ENCODE results near the gene ELL3. TPM values are rescaled to one million over a fixed set of nuclear protein-coding genes. Genes with fewer than 3 reads are reported as not detected.
"Not testable (repeated sequence)": the region's sequence is repeated elsewhere in the genome, so short reads cannot be mapped to it uniquely, and the experiment has no call there.

Gene ELL3
- total RNA-seq, 1 donor from 2014 or later, result 5.9 TPM

DNA sequence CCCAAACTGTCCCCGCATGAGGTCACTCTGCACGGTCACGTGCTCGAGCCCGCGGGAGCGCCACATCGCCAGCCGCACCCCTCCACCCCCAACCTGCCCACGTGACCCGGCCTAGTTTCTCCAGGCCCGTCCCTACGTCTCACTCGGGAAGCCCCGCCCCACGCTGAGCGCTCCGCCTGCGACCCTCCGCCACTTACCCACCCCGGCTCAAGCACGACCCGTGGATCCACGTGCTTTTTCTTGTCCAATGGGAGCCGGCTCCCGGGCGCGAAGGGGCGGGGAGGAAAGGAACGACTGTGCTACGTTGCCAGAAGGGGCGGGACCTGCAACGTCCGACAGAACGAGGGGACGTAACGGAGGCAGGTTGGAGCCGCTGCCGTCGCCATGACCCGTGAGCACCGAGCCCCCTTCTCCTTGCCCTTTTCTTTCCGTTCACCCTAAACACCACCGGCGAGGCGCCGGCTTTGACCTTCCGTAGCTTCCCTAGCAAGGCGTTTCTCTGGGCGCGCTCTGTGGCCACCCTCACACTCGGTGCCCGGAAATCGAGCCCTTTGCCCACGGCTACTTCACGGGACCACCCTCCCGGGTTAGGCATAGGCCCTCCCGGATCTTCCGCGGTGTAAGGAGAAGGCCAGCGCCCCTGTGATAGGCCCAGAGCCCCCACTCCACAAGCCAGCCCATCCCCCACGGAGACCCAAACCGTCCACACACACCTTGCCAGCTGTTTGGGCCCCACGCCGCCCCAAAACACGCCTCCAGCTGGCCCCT lies 15.4 kb upstream of the ELL3 start, which contains the start of gene SERF2:
Gene SERF2 (plus strand): TSS at position 328 of the 768 bp plus-strand sequence. CDS start 57 bp downstream, at position 385.
- peak; percentile 95 for DNase-seq (ENCODE audit: low read depth)

DNA sequence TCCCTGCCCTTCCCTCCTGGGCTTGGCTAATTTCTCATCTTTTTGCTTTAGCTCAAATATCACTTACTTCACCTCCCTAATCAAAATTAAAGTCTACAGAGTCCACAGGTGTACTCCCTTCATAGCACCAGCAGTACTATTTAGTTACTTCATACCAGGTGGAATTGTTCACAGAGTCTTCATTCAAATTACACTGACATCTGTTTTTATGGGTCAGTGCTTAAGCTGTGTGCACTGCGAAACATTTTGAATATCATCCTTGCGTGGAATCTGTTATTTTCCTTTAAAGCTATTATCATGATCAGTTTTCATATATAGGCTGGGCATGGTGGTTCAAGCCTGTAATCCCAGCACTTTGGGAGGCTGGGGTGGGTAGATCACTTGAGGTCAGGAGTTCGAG lies 12.6 kb upstream of the ELL3 start:
- no peak for DNase-seq (ENCODE audit: low read depth)

DNA sequence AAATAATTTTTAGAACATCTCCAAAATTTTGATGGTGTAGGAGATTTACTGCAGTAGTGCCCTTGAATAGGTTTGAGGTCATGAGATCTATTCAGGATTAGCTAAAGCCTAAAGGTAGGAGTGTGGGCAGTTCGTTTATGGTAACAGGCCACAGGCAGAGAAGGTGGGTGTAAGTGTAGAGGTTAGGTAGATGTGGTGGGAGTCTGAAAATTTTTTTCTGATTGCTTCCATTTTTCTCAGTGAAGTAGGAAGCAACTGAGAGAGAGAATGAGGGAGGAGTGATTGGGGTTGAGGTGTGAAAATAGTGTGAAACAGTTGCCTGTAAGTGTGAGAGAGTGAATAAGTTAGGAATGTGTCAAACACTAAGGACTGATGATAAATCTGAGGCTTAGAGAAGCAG lies 2.2 kb upstream of the ELL3 start:
- no peak for DNase-seq (ENCODE audit: low read depth)

DNA sequence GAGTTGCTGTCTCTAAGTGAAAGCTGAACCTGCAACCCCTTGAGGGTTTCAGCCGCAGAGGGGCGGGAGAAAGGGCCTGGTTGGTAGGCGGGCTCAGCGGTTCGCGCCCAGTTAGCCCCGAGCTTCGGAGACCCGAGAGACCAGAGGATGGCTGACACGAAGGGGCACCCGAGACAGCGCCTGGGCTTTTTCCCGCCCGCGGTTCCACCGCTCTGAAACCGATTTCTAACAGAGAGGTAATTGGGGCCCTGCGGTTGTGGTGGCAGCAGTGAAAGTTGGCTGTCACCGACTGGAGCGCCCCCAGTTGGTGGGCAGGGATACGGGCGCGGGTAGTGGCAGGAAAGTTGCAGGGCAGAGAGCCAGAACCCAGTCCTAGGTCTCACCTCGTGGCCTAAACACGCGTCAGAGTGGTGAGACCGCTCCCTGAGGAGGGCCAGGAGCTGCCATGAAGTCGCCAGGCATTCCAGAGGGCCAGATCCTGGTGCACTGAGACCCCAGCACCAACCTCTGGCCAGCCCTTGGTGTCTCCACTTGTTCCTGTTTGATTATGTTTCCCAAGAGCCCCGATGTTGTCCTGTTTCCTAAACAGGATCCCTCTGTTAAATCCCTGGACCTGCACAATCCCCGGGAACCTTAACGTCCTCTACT lies 625 bp upstream of the ELL3 start:
- DNase-seq (ENCODE audit: low read depth), result peak; percentile 50

DNA sequence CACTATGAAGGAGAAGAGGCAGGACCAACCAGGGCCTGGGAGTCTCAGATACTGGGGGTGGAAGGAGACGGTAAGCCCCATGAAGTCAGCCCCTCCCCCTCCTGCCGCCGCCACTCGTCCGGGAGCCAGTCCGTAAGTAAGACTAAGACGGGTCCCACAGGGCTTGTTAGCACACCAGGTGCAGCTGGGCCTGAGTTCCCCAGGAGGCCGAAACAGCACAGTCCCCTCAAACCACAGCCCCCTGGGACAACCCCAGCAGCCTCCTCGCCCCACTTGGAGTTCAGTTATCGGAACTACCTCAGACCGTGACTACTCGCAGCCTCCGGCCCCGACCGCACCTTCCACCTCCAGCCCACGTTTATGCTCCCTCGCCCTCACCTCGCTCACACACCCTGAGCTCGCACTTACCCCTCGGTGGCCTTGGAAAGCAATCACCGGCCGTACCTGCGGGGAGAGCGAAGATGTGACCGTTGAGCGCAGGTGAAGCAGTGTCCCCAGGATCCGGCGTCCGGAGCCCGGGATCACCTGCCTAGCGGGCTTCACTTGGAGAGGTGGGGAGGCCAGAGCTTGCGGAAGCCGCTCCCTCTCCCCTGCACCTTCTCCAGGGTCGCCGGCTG lies 557 bp downstream of the ELL3 start:
- no peak for DNase-seq (ENCODE audit: low read depth)

DNA sequence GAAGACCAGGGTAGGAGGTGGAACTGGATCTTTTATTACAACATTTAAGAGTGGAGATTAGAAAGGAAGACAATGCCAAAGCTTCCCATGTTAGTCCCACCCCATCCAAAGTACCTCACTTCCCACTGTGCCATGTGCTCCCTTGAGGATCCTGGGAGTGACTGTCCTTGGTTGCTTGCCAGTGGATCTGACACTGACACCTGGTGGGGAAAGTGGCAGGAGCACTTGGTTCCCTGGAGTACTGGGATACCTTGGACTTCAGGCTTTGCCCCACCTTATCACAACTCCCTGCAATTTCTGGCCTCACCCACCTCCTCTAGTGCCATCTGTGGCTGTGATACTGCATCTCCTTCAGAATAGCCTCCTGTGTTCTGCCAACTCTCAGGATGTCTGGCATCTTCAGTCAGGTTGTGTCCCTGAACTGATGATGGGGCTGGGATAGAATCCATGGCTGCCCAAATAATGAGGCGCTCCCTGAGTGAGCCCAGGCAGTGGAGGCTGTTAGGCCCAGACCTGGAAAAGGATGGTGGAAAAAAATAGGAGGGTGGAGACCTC lies 1.3 kb downstream of the ELL3 start:
- peak; percentile 52 for DNase-seq (ENCODE audit: low read depth)

DNA sequence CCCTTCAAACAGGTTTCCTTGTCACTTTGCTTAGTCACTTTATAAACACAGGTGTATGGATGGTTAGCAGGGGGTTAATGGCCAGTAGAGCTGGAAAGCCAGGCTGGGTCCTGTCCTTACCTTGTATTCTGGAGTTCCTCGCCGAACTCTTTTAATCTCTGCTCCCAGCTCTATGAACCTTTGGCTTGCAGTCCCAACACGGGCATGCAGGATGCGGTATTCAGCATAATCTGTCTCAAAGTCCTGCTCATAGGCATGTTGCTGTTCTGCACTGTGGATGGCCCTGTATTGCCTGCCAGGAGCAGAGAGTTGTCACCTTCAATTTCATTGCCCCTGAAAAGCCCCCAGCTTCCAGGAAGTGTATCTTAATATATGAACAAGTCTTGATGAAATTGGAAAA lies 2.7 kb downstream of the ELL3 start:
- no peak for DNase-seq (ENCODE audit: low read depth)

DNA sequence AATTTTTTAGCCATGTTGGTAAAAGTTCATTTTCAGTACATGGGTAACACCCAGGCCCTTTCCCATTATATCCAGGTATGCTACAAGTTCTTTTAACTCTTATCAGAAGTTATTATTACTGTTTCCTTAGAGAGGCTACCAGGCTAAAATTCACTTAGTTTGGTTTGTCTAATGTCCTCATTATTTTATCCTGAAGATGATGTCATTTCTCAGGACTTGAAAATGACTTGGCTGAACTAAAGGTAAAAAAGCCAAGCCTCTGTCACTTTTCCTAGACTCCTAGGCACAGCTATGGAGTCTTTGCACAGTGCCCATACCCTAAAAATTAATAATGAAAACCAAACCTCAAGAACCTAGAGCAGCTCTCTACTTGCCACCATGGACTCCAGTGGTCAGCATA lies 4.1 kb downstream of the ELL3 start:
- no peak for DNase-seq (ENCODE audit: low read depth)

DNA sequence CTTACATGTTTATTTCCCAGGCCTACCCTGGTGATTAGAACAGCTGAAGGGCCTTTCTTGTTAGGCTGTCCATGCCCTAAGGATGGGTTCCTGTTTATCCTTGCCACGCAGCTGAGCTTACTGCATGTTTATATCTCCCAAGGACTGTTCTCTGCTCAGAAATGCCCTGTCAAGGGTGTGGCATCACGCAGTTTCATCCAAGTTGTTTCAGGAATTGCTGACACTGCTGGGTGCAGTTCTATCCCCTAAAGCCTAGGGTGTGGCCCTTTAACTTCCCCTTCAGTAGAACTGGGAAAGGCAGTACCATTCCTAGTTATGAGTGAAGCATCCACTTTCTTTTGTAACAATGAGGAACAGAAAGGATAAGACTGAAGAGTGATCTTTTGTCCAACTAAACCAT lies 5.0 kb downstream of the ELL3 start:
- no peak for DNase-seq (ENCODE audit: low read depth)

DNA sequence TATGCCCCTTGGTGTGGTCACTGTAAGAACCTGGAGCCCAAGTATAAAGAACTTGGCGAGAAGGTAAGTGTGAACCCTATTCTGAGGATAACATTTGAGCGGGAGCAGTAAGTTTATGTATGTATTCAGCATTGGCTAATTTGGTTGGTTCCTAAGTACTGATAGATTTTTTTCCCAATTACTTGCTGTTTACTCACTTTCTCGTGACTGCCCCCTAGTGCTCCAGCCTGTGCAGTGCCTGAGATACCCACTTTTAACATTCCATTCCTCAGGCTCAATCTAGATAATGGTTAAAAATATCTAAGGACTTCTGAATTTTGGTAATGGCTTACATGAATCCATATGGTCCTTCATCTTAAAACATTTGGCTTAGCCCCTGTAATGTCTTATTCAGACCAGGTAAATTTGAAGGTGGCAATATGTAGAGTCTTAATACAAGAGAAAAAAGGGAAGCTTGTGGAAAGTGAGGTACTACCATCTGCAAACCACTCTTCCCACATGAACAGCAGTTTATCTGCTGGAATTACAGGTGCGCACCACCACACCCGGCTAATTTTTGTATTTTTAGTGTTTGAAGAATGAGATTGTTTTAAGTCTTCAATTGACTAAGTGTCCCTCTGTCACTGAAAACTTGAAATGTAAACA lies 7.1 kb downstream of the ELL3 start:
- peak; percentile 61 for DNase-seq (ENCODE audit: low read depth)

DNA sequence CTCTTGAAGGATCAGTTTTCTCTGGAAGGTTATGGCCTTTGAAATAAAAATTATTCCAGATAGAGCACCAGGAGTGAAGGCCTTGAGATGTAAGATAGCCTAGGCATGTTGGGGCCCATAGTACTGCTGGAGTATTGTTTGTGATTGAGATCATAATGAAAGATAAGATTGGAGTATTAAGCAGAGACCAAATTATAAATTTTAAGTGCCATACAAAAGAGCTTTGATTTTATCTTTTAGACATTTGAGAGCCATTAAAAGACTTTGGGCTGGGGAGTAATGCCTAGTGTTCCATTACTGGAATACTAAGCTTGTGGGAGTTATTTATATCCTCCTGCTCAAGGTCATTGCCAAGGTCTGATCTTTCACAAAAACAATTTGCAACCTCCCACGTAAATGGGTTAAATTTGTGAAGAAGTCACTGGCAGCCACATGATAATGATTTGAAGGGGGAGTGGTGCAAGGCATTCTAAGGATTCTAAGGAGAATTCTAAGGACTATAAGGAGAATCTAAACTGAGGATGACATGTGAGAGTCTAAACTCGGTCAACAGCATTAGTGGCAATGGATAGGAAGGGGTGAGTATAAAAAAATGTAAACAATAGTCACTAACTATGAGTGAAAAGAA lies 12.8 kb downstream of the ELL3 start:
- DNase-seq (ENCODE audit: low read depth), result no peak

DNA sequence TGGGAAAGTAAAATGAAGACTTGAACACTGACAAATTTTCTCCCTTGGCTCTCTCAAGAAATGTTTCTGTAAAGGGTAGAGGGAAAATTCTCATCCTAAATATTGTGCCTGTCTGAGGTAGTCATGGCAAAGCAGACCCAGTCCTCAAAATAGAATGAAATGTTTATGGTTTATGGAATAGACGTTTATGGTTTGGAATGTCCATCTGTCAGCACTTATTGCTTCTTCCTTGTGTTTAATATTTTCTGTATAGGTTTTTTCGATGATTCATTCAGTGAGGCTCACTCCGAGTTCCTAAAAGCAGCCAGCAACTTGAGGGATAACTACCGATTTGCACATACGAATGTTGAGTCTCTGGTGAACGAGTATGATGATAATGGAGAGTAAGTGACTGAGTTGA lies 13.9 kb downstream of the ELL3 start:
- DNase-seq (ENCODE audit: low read depth), result no peak

DNA sequence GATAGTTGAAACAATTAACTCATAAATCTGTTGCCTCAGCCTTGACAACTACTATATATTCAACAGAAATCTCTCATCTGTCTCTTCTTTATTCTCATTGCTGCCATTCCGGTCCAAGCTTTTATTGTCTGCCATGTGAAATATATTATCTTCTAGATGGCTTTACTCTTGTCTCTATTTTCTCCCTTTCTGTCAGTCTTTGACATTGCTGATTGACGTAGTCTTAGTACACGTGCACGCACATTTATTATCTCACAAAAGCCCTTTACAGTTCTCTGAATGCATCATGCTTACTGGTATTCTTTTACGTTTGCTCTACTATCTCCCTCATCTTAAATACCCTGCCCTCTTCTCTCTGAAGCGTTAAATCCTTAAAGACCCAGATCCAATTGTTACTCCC lies 24.9 kb downstream of the ELL3 start:
- DNase-seq (ENCODE audit: low read depth), result no peak

DNA sequence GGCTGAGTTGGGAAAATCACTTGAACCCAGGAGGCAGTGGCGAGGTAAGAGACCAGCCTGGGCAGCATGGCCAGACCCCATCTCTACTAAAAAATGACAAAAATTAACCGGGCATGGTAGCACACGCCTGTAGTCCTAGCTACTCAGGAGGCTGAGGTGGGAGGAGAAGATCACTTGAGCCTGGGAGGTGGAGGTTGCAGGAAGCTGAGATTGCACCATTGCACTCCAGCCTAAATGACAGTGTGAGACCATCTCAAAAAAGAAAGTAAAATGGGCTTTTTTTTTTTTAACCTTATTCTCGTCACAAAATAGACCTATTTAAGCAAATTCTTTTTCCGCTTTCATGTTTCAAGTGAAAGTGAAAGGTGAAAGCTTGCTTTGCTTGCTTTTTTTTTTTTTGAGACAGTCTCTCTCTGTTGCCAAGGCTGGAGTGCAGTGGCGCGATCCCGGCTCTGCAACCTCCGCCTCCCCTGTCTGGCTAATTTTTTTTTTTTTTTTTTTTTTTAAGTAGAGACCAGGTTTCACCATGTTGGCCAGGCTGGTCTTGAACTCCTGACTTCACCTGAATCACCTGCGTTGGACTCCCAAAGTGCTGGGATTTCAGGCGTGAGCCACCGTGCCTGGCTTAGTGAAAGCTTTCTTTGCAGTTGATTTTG lies 26.9 kb downstream of the ELL3 start:
- no peak for DNase-seq (ENCODE audit: low read depth)

DNA sequence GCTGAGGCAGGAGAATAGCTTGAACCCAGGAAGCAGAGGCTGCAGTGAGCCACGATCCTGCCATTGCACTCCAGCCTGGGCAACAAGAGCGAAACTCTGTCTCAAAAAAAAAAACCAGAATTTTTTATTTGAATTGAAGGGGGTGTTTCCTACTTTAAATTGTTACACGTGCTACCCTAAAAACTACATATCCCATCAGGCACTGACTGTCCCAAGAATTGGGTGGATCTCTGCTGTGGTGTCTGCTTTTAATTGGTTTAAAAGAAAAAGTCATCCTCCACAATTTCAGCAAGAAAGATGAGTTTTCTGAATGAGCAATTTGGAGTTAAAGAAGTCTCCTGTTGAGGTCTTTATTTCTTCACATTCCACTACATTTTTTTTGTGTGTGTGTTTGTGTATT lies 28.4 kb downstream of the ELL3 start:
- DNase-seq (ENCODE audit: low read depth), result no peak

DNA sequence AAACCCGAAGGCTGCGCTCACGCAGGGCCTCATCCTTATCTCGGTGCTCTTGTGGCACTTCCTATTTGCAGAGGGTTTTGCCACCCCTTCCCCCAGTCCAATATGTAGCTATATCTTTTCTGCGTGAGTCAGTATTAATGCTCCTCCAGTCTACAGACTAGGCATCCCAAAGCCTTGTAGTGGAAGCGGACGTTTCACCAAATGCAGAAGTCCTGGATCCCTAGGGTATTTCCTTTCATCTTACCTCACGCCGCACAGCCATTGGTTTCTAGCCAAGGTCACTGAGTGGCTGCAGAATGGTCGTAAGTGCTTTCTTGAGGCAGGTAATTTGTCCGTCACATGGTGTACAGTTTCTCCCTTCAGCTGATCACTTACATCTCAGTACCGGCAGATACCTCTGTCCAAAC lies 29.9 kb downstream of the ELL3 start:
- DNase-seq (ENCODE audit: low read depth), result peak; percentile 66

DNA sequence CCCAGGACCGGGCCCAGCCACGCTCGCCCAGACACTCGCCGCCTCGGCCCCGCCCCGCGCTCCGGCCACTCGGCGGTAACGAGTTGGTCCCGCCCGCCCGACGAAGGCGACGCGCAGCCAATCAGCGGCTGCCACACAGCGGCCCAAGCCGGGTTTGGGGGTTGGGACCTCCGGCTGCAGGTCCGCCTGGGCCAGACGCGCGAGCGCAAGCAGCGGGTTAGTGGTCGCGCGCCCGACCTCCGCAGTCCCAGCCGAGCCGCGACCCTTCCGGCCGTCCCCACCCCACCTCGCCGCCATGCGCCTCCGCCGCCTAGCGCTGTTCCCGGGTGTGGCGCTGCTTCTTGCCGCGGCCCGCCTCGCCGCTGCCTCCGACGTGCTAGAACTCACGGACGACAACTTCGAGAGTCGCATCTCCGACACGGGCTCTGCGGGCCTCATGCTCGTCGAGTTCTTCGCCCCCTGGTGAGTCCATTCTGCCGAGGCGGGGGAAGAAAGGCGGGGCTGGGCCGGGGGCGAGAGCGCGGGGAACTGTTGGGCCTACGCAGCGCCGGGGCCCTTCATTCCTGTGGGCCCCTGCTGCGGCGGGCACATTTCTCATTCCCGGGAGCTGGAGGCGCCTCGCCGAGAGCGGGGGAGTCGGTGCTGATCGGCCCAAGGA lies 30.4 kb downstream of the ELL3 start, which contains the start of gene PDIA3:
Gene PDIA3 (plus strand): TSS at position 194 of the 658 bp plus-strand sequence. CDS start 102 bp downstream, at position 296.
- DNase-seq (ENCODE audit: low read depth), result peak; percentile 72

DNA sequence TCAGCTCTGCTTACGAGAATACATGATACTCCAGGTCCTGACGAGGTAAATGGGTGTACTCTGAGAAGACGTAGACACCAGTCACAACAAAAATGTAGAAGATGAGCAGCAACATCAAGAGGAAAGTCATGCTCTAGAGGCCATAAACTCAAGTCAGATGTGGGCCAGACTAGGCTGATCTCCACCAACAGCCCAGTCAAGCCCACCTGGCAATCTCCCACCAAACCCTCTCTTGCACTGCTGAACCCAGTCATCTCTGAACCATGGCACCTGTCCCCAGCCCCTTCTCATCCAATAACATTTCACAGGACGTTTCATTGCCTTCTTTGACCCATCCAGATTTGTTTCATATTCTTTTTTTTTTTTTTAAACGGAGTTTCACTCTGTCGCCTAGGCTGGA lies 41.4 kb downstream of the ELL3 start:
- no peak for DNase-seq (ENCODE audit: low read depth)

DNA sequence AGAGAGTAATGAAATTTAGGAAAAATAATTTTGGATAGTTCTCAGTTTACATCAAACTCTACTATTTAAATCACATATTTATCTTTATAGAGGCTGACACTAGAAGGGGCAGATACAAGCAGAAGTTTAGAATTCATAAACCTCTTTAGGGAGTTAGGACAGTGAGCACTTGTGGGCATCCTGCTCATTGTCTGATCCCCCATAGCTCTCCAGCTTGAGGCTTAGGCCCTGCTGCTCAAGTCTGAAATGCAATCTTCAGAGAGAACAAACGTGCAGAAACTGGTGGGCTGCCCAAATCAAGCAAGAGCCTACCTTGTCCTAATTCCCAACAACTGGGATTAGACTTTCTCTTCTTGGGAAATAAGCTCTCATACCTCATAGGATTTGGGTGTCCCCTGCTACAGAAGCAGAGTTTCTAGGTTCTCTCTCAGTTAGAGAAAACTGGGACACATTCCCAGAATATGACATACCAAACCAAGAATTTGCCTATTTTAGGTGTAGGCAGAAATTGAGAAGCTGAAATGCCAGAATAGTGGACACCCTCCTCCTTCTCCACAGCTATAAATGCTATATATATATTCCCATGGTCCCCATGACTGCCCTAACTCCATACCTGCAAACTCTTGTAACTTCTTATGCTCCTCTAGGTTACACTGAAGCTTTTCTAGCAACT lies 48.6 kb downstream of the ELL3 start:
- not testable (repeated sequence) for DNase-seq (ENCODE audit: low read depth)

DNA sequence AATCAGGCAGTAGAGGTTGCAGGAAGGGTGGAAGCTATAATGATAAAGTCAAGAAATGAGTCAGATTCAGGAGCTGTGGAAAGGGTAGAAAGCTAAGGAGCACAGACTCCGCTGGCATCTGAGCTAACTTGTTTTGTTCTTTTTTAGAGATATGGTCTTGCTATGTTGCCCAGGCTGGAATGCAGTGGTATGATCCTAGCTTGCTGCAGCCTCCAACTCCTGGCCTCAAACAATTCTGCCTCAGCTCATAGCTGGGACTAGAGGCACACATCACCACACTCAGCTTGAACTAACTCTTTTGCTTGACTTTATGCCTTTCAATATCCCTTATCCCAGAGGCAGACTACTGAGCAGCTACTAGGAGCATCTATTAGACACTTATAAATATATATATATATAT lies 50.5 kb downstream of the ELL3 start:
- not testable (repeated sequence) for DNase-seq (ENCODE audit: low read depth)
